ENCODE data around the gene HERC2. TPM values are rescaled to one million over a fixed set of nuclear protein-coding genes. Genes with fewer than 3 reads are reported as not detected.

Gene HERC2
- total and polyA plus RNA-seq, 2 of the 8 experiments (the other 6 are each of a cell fraction or from before 2014, with no cell fraction given): 83.0 to 88.7 TPM

DNA sequence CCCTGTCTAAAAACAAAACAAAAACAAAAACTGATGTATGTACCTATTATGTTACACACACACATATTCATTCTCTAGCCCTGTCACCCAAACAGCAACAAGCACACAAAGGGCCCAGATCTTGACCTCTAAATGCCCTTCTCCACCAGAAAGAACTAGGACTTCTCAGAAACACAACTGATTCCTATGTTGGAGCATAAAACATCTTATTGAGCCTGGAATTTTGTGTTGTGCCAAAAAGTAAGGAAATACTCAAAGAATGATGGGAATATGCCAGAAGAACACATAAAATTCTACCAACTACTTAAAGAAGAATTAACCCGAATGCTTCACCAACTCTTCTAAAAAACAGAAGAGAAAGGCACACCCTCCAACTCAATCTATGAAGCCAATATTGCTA is 156.2 kb downstream of the HERC2 start (continued):
- TF ChIP-seq CBX8 (IDR thresholded peaks at IDR 0.05; ENCODE audit: borderline replicate concordance, low read depth, low read length) (no peak), SAP30 (IDR thresholded peaks at IDR 0.05; ENCODE audit: insufficient read depth, insufficient replicate concordance, low read length) (no peak), POU5F1 (IDR thresholded peaks at IDR 0.05; ENCODE audit: low read depth, low read length) (no peak)
